B cell (primary cell): ENCODE results near the gene DENND10. TPM values are rescaled to one million over a fixed set of nuclear protein-coding genes. Genes with fewer than 3 reads are reported as not detected.

Source experiments
- ATAC-seq: fragments of 200-7000 bp; cut with Tn5 transposase; one replicate; pipeline ENCODE4 v1.10.0; 2021; ENCODE audit warnings: low read depth, mild to moderate bottlenecking, moderate number of reproducible peaks, moderate library complexity
- CTCF ChIA-PET: fragments of 350-600 bp; sonication (Branson Sonifier 250); formaldehyde crosslinking; loops from one replicate; lab custom pipeline; 2021; ENCODE audit warnings: antibody characterized with exemption, inconsistent platforms; lab: Charles Lee
- POLR2A ChIA-PET: fragments of 350-600 bp; sonication (Branson Sonifier 250); formaldehyde crosslinking; loops from one replicate; lab custom pipeline; 2021; ENCODE audit warnings: antibody characterized with exemption; lab: Charles Lee
- DNase-seq: peaks from one replicate; pipeline ENCODE4 v3.0.0; 2013
- H2AFZ ChIP-seq: 2 replicates; pipeline ENCODE4 v1.6.1; 2012; ENCODE audit warnings: mild to moderate bottlenecking, low read depth, low read length; ENCODE audit not compliant: insufficient read depth, poor library complexity, severe bottlenecking
- H3K27ac ChIP-seq, 2 donors: 1 replicate in 1 of 2; 2 replicates in 1 of 2; pipeline ENCODE4 v1.5.1; 2012 to 2013; ENCODE audit warnings: low read length in 2 of 2, mild to moderate bottlenecking in 2 of 2, moderate library complexity in 1 of 2
- H3K27me3 ChIP-seq, 4 experiments: fragments of 200-600 bp in 1 of 4; sonication (generic) in 1 of 4; replicated peaks in 1 of 4; 1 replicate in 2 of 4; 2 replicates in 2 of 4; pipeline versions ENCODE4 v1.6.1 to v1.7.0; 2013 to 2016; ENCODE audit warnings: low read length in 3 of 4, mild to moderate bottlenecking in 2 of 4, mixed read lengths in 1 of 4, moderate library complexity in 1 of 4; ENCODE audit not compliant: insufficient read depth in 4 of 4, control insufficient read depth in 3 of 4; ENCODE audit errors: control extremely low read depth in 1 of 4
- H3K36me3 ChIP-seq, 2 experiments: replicated peaks in 1 of 2; 1 replicate in 1 of 2; 2 replicates in 1 of 2; pipeline versions ENCODE4 v1.6.1 to v1.7.1; 2013; ENCODE audit warnings: low read length in 1 of 2; ENCODE audit not compliant: insufficient read depth in 2 of 2, control insufficient read depth in 1 of 2; ENCODE audit errors: control extremely low read depth in 1 of 2, extremely low read depth in 1 of 2
- H3K4me1 ChIP-seq, 2 donors: fragments of 200-600 bp in 1 of 2; sonication (generic) in 1 of 2; 1 replicate in 1 of 2; 2 replicates in 1 of 2; pipeline versions ENCODE4 v1.5.1 to v1.6.1; 2013 to 2017; ENCODE audit warnings: low read length in 2 of 2; ENCODE audit not compliant: control insufficient read depth in 2 of 2, insufficient read depth in 2 of 2
- H3K4me2 ChIP-seq: replicated peaks from 2 replicates; pipeline ENCODE3; 2012; ENCODE audit warnings: mild to moderate bottlenecking, low read depth, low read length; ENCODE audit not compliant: poor library complexity, severe bottlenecking
- H3K4me3 ChIP-seq, 5 experiments: fragments of 200-600 bp in 1 of 5; sonication (generic) in 1 of 5; 1 replicate in 3 of 5; 2 replicates in 2 of 5; pipeline versions ENCODE4 v1.5.1 to v1.7.0; 2011 to 2016; ENCODE audit warnings: low read length in 4 of 5, mild to moderate bottlenecking in 4 of 5, low read depth in 2 of 5, control low read depth in 1 of 5, moderate library complexity in 1 of 5; ENCODE audit not compliant: insufficient read depth in 1 of 5; ENCODE audit errors: control extremely low read depth in 1 of 5, extremely low read depth in 1 of 5
- H3K79me2 ChIP-seq: fragments of 200-600 bp; sonication (generic); one replicate; pipeline ENCODE4 v1.6.0; 2016; ENCODE audit warnings: low read length; ENCODE audit not compliant: control insufficient read depth, insufficient read depth
- H3K9ac ChIP-seq: fragments of 200-600 bp; sonication (generic); 2 replicates; pipeline ENCODE4 v1.6.1; 2017; ENCODE audit warnings: mild to moderate bottlenecking, low read length, moderate library complexity
- H3K9me3 ChIP-seq, 3 donors: one replicate each; pipeline versions ENCODE4 v1.6.1 to v1.7.1; 2013; ENCODE audit warnings: low read length in 2 of 3; ENCODE audit not compliant: control insufficient read depth in 2 of 3, insufficient read depth in 1 of 3; ENCODE audit errors: control extremely low read depth in 1 of 3
- H4K20me1 ChIP-seq: 2 replicates; pipeline ENCODE4 v1.6.0; 2012; ENCODE audit warnings: mild to moderate bottlenecking, low read length; ENCODE audit not compliant: insufficient read depth, control insufficient read depth, poor library complexity, severe bottlenecking
- H3K27ac Mint-ChIP-seq: one replicate; pipeline ENCODE4 v1.8.0; 2021; ENCODE audit warnings: mixed read lengths
- H3K27me3 Mint-ChIP-seq: one replicate; pipeline ENCODE4 v1.8.0; 2021; ENCODE audit warnings: mixed read lengths
- H3K4me1 Mint-ChIP-seq: one replicate; pipeline ENCODE4 v1.8.0; 2021; ENCODE audit warnings: mixed read lengths
- H3K4me3 Mint-ChIP-seq: one replicate; pipeline ENCODE4 v1.8.0; 2021; ENCODE audit warnings: mixed read lengths
- H3K9me3 Mint-ChIP-seq: one replicate; pipeline ENCODE4 v1.8.0; 2022; ENCODE audit warnings: mixed read lengths; ENCODE audit not compliant: insufficient read depth
- EZH2 ChIP-seq: IDR thresholded peaks from 2 replicates; pipeline ENCODE4 v1.6.1; 2012; ENCODE audit warnings: borderline replicate concordance, low read depth, mild to moderate bottlenecking, moderate library complexity, low read length; ENCODE audit not compliant: insufficient read depth, poor library complexity, severe bottlenecking
- WGBS: methylation state at CpG from one replicate; pipeline ENCODE4 v1.1.5; 2013; ENCODE audit warnings: missing lambda C conversion rate; ENCODE audit not compliant: insufficient coverage; 5-methylcytosine and 5-hydroxymethylcytosine counted together
- intact Hi-C: fragments of 100-400 bp; cut with micrococcal nuclease; formaldehyde crosslinking; loops from one replicate; pipeline ENCODE4 v1.10.0; 2022
- polyA plus RNA-seq: library from polyadenylated mRNA; depleted of rRNA; stranded (reverse); fragments of >200 nt; gene quantifications from 2 replicates; pipeline ENCODE4 v1.2.3, GENCODE V29; 2012
- total RNA-seq, 2 donors: library from RNA; stranded (reverse); fragments of 120-200 nt in 1 of 2; gene quantifications; 1 replicate in 1 of 2; 2 replicates in 1 of 2; pipeline versions ENCODE4 v1.2.3 to v1.2.4, GENCODE V29; 2013 to 2022
- TF ChIP-seq, protein P1 (sequence below): fragments of 200-600 bp; IDR thresholded peaks from one replicate; pipeline ENCODE4 v1.8.0; 2022; ENCODE audit warnings: antibody characterized with exemption, mild to moderate bottlenecking

Gene DENND10
- total and polyA plus RNA-seq, 2 donors (not counting 1 experiment from before 2014, with no cell fraction given): 16.6 to 24.4 TPM

GRCh38 chr10:119159332-119159731 lies 55.4 kb downstream of the DENND10 start:
- 95% methylated on average over 7 of the region's 8 CpGs for WGBS
- no peak overlapping the region for H3K9ac ChIP-seq
- DNase-seq (no peak), ATAC-seq (no peak)
- no peaks in the 10 kb centered on the region for H3K9me3 ChIP-seq
- CTCF ChIA-PET: no interaction called here
- H3K27ac ChIP-seq: no peak overlapping the region
- H3K4me1 ChIP-seq: peaks cover under 1 to 2% of the 10 kb centered on the region in 2 donors
- no peaks in the 10 kb centered on the region for H4K20me1 ChIP-seq
- TF ChIP-seq EZH2: no peak
- TF ChIP-seq, protein P1, sequence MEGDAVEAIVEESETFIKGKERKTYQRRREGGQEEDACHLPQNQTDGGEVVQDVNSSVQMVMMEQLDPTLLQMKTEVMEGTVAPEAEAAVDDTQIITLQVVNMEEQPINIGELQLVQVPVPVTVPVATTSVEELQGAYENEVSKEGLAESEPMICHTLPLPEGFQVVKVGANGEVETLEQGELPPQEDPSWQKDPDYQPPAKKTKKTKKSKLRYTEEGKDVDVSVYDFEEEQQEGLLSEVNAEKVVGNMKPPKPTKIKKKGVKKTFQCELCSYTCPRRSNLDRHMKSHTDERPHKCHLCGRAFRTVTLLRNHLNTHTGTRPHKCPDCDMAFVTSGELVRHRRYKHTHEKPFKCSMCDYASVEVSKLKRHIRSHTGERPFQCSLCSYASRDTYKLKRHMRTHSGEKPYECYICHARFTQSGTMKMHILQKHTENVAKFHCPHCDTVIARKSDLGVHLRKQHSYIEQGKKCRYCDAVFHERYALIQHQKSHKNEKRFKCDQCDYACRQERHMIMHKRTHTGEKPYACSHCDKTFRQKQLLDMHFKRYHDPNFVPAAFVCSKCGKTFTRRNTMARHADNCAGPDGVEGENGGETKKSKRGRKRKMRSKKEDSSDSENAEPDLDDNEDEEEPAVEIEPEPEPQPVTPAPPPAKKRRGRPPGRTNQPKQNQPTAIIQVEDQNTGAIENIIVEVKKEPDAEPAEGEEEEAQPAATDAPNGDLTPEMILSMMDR: no peak
- H3K36me3 ChIP-seq: peaks cover 1 to 41% of the 10 kb centered on the region in 2 experiments
- Mint-ChIP-seq H3K27me3 (no peaks in the 10 kb centered on the region), H3K9me3 (no peaks in the 10 kb centered on the region), H3K4me1 (peaks cover 2% of the 10 kb centered on the region), H3K27ac (no peak overlapping the region), H3K4me3 (no peak overlapping the region)
- H2AFZ ChIP-seq: no peak overlapping the region
- POLR2A ChIA-PET: no interaction called here
- H3K27me3 ChIP-seq: no peaks in the 10 kb centered on the region
- H3K4me2 ChIP-seq: no peak overlapping the region
- H3K4me3 ChIP-seq: no peak overlapping the region
- intact Hi-C loops: no loop called here
- H3K79me2 ChIP-seq: no peaks in the 10 kb centered on the region

- DNase-seq: no peak
- Histone ChIP-seq H3K9ac (no peak overlapping the region), H4K20me1 (no peaks in the 10 kb centered on the region), H3K79me2 (no peaks in the 10 kb centered on the region), H3K4me3 (no peak overlapping the region), H3K4me2 (no peak overlapping the region), H3K27me3 (no peaks in the 10 kb centered on the region), H3K4me1 (peaks cover 7 to 19% of the 10 kb centered on the region in 2 donors), H3K9me3 (no peaks in the 10 kb centered on the region), H3K36me3 (peaks cover 0 to 20% of the 10 kb centered on the region in 2 experiments), H2AFZ (no peak overlapping the region), H3K27ac (no peak overlapping the region)
- 95% methylated on average over 5 of the region's 11 CpGs for WGBS
- H3K4me3 Mint-ChIP-seq: no peak overlapping the region
- no peak for ATAC-seq
- intact Hi-C loops: no loop called here
- no peaks in the 10 kb centered on the region for H3K9me3 Mint-ChIP-seq
- H3K4me1 Mint-ChIP-seq: peaks cover 20% of the 10 kb centered on the region
- TF ChIP-seq, protein P1: no peak
- no peak for TF ChIP-seq EZH2
- H3K27me3 Mint-ChIP-seq: no peaks in the 10 kb centered on the region
- ChIA-PET CTCF (interaction anchor here (0.7 to 1.7 kb wide), 3 partner anchors 11 to 328 kb away, joined by 3 to 4 read pairs (median 3); no protein-coding TSS in a partner anchor), POLR2A (interaction anchor here (0.6 kb wide), 1 partner anchor 129 kb away, joined by 8 read pairs; no protein-coding TSS in a partner anchor)
- H3K27ac Mint-ChIP-seq: no peak overlapping the region
Measured at GRCh38 chr10:119161680-119162451, 58.0 kb downstream of the DENND10 start.
